ENCODE results near the gene SF3B2.
"Not testable (repeated sequence)": the region's sequence is repeated elsewhere in the genome, so short reads cannot be mapped to it uniquely, and the experiment has no call there.

Gene SF3B2

GRCh38 chr11:66070604-66071380 lies 18.6 kb downstream of the SF3B2 start:
- Mint-ChIP-seq H3K9me3 (no peaks in the 10 kb centered on the region), H3K4me3 (peak overlapping the region; percentile 90), H3K36me3 (ENCODE audit: low read depth) (peaks cover 63% of the 10 kb centered on the region), H3K4me1 (ENCODE audit: low read depth) (peaks cover 69% of the 10 kb centered on the region), H3K27me3 (no peaks in the 10 kb centered on the region), H3K27ac (peak overlapping the region; percentile 87)

- Mint-ChIP-seq H3K27ac (peak overlapping the region; percentile 87), H3K4me1 (ENCODE audit: low read depth) (peaks cover 68% of the 10 kb centered on the region), H3K36me3 (ENCODE audit: low read depth) (peaks cover 61% of the 10 kb centered on the region), H3K4me3 (peak overlapping the region; percentile 90), H3K9me3 (no peaks in the 10 kb centered on the region), H3K27me3 (no peaks in the 10 kb centered on the region)
These were observed 19.2 kb downstream of the SF3B2 start for GRCh38 chr11:66071381-66071801.

GRCh38 chr11:66072081-66072480 lies 19.9 kb downstream of the SF3B2 start:
- H3K4me3 Mint-ChIP-seq, result peak overlapping the region; percentile 90
- peak overlapping the region; percentile 87 for H3K27ac Mint-ChIP-seq
- H3K27me3 Mint-ChIP-seq, result no peaks in the 10 kb centered on the region
- H3K36me3 Mint-ChIP-seq (ENCODE audit: low read depth), result peaks cover 60% of the 10 kb centered on the region
- peaks cover 68% of the 10 kb centered on the region for H3K4me1 Mint-ChIP-seq (ENCODE audit: low read depth)
- H3K9me3 Mint-ChIP-seq, result no peaks in the 10 kb centered on the region

- Mint-ChIP-seq H3K27me3 (no peaks in the 10 kb centered on the region), H3K4me1 (ENCODE audit: low read depth) (peaks cover 68% of the 10 kb centered on the region), H3K4me3 (peak overlapping the region; percentile 90), H3K36me3 (ENCODE audit: low read depth) (peaks cover 60% of the 10 kb centered on the region), H3K9me3 (no peaks in the 10 kb centered on the region), H3K27ac (peak overlapping the region; percentile 87)
These were observed 20.4 kb downstream of the SF3B2 start for GRCh38 chr11:66072518-66072917.

GRCh38 chr11:66073669-66074068 lies 21.5 kb downstream of the SF3B2 start:
- Mint-ChIP-seq H3K27ac (no peak overlapping the region), H3K9me3 (no peaks in the 10 kb centered on the region), H3K36me3 (ENCODE audit: low read depth) (peaks cover 58% of the 10 kb centered on the region), H3K27me3 (no peaks in the 10 kb centered on the region), H3K4me1 (ENCODE audit: low read depth) (peaks cover 68% of the 10 kb centered on the region), H3K4me3 (no peak overlapping the region)

- Mint-ChIP-seq H3K4me1 (ENCODE audit: low read depth) (peaks cover 74% of the 10 kb centered on the region), H3K36me3 (ENCODE audit: low read depth) (peaks cover 65% of the 10 kb centered on the region), H3K27me3 (no peaks in the 10 kb centered on the region), H3K27ac (no peak overlapping the region), H3K4me3 (no peak overlapping the region), H3K9me3 (no peaks in the 10 kb centered on the region)
These were observed 23.1 kb downstream of the SF3B2 start for GRCh38 chr11:66075273-66075672.

GRCh38 chr11:66076561-66076960 lies 24.4 kb downstream of the SF3B2 start:
- Mint-ChIP-seq H3K27ac (peak overlapping the region; percentile 12), H3K4me1 (ENCODE audit: low read depth) (peaks cover 82% of the 10 kb centered on the region), H3K36me3 (ENCODE audit: low read depth) (peaks cover 68% of the 10 kb centered on the region), H3K9me3 (no peaks in the 10 kb centered on the region), H3K4me3 (no peak overlapping the region), H3K27me3 (no peaks in the 10 kb centered on the region)

- Mint-ChIP-seq H3K36me3 (ENCODE audit: low read depth) (peaks cover 63% of the 10 kb centered on the region), H3K27me3 (no peaks in the 10 kb centered on the region), H3K4me1 (ENCODE audit: low read depth) (peaks cover 78% of the 10 kb centered on the region), H3K9me3 (no peaks in the 10 kb centered on the region), H3K4me3 (no peak overlapping the region), H3K27ac (peak overlapping the region; percentile 95)
These were observed 25.8 kb downstream of the SF3B2 start for GRCh38 chr11:66077927-66078326.

GRCh38 chr11:66078949-66079348 lies 26.8 kb downstream of the SF3B2 start:
- not testable (repeated sequence) for H3K9me3 Mint-ChIP-seq, H3K27me3 Mint-ChIP-seq, H3K4me3 Mint-ChIP-seq
- peak overlapping the region; percentile 95 for H3K27ac Mint-ChIP-seq
- peaks cover 53% of the 10 kb centered on the region for H3K36me3 Mint-ChIP-seq (ENCODE audit: low read depth)
- H3K4me1 Mint-ChIP-seq (ENCODE audit: low read depth), result peaks cover 85% of the 10 kb centered on the region

GRCh38 chr11:66080055-66080817 lies 28.1 kb downstream of the SF3B2 start:
- Mint-ChIP-seq H3K4me1 (ENCODE audit: low read depth) (peaks cover 91% of the 10 kb centered on the region), H3K4me3 (peak overlapping the region; percentile 83), H3K36me3 (ENCODE audit: low read depth) (peaks cover 45% of the 10 kb centered on the region)

GRCh38 chr11:66081505-66081904 lies 29.3 kb downstream of the SF3B2 start:
- no peaks in the 10 kb centered on the region for H3K9me3 Mint-ChIP-seq
- peaks cover 40% of the 10 kb centered on the region for H3K36me3 Mint-ChIP-seq (ENCODE audit: low read depth)
- no peaks in the 10 kb centered on the region for H3K27me3 Mint-ChIP-seq
- peak overlapping the region; percentile 95 for H3K27ac Mint-ChIP-seq
- H3K4me3 Mint-ChIP-seq, result peak overlapping the region; percentile 83
- H3K4me1 Mint-ChIP-seq (ENCODE audit: low read depth), result peaks cover 91% of the 10 kb centered on the region

More at GRCh38 chr11:66080055-66080817, 28.1 kb downstream of the SF3B2 start:
- Mint-ChIP-seq H3K27me3 (no peaks in the 10 kb centered on the region), H3K27ac (peak overlapping the region; percentile 95), H3K9me3 (no peaks in the 10 kb centered on the region)

GRCh38 chr11:66082946-66083698 lies 31.0 kb downstream of the SF3B2 start:
- H3K4me1 Mint-ChIP-seq (ENCODE audit: low read depth), result peaks cover 91% of the 10 kb centered on the region
- H3K27ac Mint-ChIP-seq, result peak overlapping the region; percentile 80
- peaks cover 26% of the 10 kb centered on the region for H3K36me3 Mint-ChIP-seq (ENCODE audit: low read depth)
- H3K4me3 Mint-ChIP-seq, result no peak overlapping the region
- no peaks in the 10 kb centered on the region for H3K9me3 Mint-ChIP-seq
- no peaks in the 10 kb centered on the region for H3K27me3 Mint-ChIP-seq

- peaks cover 20% of the 10 kb centered on the region for H3K36me3 Mint-ChIP-seq (ENCODE audit: low read depth)
- H3K27ac Mint-ChIP-seq, result peak overlapping the region; percentile 80
- no peak overlapping the region for H3K4me3 Mint-ChIP-seq
- H3K27me3 Mint-ChIP-seq, result no peaks in the 10 kb centered on the region
- peaks cover 91% of the 10 kb centered on the region for H3K4me1 Mint-ChIP-seq (ENCODE audit: low read depth)
- no peaks in the 10 kb centered on the region for H3K9me3 Mint-ChIP-seq
These were observed 31.6 kb downstream of the SF3B2 start for GRCh38 chr11:66083767-66084166.

- peak overlapping the region; percentile 80 for H3K27ac Mint-ChIP-seq
- H3K4me1 Mint-ChIP-seq (ENCODE audit: low read depth), result peaks cover 91% of the 10 kb centered on the region
These were observed 32.8 kb downstream of the SF3B2 start for GRCh38 chr11:66084821-66085475.

More at GRCh38 chr11:66084821-66085475, 32.8 kb downstream of the SF3B2 start:
- no peaks in the 10 kb centered on the region for H3K27me3 Mint-ChIP-seq
- H3K36me3 Mint-ChIP-seq (ENCODE audit: low read depth), result peaks cover 21% of the 10 kb centered on the region
- no peak overlapping the region for H3K4me3 Mint-ChIP-seq
- H3K9me3 Mint-ChIP-seq, result no peaks in the 10 kb centered on the region

Data from stimulated activated naive CD8-positive, alpha-beta T cell treated with anti-CD3 and anti-CD28 coated beads, Interleukin-15, Interleukin-2, amounts not matched to agents 100 ng/mL and 50 ng/mL, for 24 hours (primary cell).